NCI-H1092 treated with DMSO at 0.1 percent for 48 hours (cell line): Measurements from ENCODE around the gene CCR6.
"Not testable (repeated sequence)": the region's sequence is repeated elsewhere in the genome, so short reads cannot be mapped to it uniquely, and the experiment has no call there.

Experiments used
- DNase-seq: peaks from one replicate; lab custom pipeline; 2025; lab: John Stamatoyannopoulos, UW

Gene CCR6

GRCh38 chr6:167122827-167123657 is at the start of gene CCR6:
CCR6 (plus strand) TSS chr6:167123096; CDS start chr6:167136135, 13,039 bp downstream.
- no peak for DNase-seq

DNA sequence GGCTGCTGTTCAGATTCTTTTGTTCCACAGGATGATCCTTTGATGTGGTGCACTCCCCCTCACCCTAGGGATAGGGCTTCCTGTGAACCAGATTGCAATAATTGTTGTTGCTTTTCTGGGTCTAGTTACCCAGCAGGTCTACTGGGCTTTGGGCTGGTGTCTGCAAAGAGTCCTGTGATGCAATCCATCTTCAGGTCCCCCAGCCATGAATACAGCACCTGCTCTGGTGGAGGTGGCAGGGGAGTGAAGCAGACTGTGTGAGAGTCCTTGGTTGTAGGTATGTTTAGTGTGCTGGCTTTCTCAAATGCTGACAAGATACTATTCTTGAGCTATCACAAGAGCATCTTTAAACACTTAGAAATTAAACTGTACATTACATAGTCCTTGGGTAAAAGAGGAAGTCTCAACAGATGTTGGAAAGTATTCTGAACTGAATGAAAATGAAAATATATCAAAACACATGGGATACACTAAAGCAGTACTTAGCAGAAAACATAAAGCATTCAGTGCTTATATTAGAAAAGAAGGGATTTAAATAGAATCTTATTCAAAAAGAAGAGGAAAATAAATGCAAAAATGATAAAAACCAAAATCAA is 49.1 kb upstream of the CCR6 start:
- DNase-seq: no peak

DNA sequence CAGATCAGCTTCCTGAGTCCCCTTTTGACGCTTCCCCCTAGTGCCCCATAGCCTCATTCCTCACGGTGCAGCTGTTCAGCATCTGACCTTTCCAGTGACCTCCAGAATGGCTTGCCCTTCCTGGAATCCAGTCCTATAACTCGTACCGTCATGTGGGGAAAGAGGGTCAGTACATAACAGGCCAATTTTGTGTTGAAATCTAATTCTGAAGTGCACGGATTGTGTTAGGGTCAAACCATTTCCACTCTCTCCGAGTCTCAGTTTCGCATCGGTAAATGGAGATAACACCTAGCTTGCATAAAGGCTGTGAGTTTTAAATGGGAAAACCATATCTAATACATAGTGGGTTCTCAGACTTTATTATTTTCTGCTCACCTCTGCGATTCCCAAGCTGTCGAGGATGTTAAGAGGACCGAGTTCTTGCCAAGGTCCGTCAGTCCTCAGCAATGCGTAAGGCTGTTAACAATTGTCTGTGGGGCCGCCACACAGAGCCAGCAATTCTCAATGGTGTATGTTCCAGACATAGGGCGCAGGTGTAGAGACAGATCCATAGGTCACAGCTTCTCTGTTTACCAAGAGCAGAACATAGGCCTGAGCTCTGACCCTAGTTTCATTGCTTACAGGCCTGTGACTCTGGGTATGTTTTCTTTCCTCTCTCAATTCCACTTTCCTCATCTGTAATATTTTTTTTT is 45.5 kb upstream of the CCR6 start:
- DNase-seq: no peak

- no peak for DNase-seq
Measured at GRCh38 chr6:167078745-167079144, 44.2 kb upstream of the CCR6 start.

GRCh38 chr6:167079853-167080297 is 43.0 kb upstream of the CCR6 start:
- no peak for DNase-seq

GRCh38 chr6:167087857-167088354 is 35.0 kb upstream of the CCR6 start:
- DNase-seq: no peak

GRCh38 chr6:167088741-167089140 is 34.2 kb upstream of the CCR6 start:
- not testable (repeated sequence) for DNase-seq

DNA sequence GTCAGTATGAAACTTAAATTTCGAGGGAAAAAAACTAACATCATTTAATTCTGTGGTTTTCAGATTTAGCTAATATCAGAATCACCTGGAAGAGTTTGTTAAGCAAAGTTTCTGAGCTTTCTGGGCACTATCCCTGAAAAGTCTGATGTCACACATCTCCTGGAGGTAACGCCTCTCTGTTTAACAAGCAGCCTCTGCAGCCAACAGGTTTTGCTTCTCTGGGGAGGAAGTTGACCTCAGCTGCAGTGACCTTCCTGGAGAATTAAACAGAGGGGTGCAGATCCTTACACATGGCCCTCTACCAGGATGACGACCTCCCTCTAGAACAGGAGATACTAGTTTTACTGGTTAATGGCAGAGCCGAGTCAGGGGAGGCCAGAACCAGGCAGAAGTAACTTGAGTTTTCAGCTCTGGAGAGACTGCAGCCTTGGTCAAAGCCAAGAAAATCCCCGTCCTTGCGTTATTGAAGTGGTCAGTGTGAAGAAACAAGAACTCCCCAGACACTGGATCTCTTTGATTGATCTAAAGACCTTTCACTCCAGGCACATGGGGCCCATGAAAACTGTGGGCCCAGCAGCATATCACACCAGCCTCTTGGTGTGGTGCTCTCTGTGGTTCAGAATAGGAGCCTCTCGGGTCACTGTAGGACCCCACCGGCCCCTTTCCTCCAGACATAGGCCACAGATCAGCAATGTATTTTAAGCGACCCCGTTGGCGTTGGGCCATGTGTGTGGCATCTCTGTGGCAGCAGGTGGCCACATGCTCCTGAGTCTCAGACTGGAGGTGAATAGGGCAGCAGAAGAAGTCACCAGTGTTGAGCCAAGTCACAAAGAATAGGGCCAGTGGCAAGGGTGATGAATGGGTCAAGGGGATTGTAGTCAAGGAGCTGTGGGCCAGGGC is 33.4 kb upstream of the CCR6 start:
- DNase-seq: no peak

- DNase-seq: no peak
Measured at GRCh38 chr6:167090171-167090570, 32.7 kb upstream of the CCR6 start.

DNA sequence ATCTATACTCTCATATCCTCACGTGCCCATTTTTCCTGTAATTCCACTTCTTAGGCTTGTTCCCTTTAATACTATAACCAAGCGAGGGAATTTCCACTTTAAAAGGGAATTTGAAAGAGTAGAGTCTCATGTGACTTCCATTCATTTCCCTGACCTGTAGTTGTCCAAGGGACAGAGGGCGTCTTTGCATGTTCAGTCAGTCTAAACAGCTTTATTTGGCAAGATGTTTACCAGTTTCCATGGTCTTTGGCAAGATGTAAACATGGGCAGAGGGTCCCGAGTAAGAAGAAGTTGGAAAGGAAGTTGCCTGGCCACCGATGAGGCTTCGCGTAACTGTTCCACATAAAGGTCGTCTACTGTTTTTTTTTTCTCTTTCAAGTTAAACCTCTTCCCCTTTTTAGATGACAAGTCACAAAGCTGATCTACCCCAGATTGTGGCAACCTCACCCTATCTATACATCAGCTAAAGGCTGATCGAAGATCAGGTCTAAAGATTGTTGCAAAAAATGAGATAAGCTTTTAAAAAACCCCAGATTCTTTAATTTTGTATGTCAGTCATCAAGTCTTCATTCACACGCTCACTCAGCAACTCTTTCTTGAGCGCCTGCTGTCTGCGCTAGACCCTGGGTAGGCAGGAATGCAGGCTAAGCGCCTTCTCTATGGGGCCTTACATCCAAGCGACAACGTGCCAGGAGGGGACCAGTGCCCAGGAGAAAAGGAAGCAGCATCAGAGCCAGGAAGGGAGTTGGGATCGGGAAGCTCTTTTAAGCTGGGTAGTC is 31.7 kb upstream of the CCR6 start:
- DNase-seq: no peak

DNA sequence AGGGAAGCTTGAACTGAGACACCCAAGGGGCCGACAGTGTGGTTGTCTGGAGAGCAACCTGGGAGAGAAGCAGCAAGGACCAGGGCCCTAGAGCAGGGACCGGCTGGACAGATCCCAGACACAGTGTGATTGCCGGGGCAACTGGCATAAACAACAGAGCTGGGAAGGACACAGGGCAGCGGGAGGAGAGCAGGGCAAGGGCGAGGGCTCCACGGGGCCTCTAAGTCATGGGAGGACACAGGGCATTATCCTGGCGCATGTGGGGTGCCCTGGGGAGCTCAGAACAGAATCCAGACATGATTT is 31.1 kb upstream of the CCR6 start:
- no peak for DNase-seq

GRCh38 chr6:167092672-167093339 is 30.1 kb upstream of the CCR6 start:
- no peak for DNase-seq

GRCh38 chr6:167093406-167093921 is 29.4 kb upstream of the CCR6 start:
- DNase-seq: no peak

- DNase-seq: no peak
Measured at GRCh38 chr6:167093922-167094432, 28.9 kb upstream of the CCR6 start.

DNA sequence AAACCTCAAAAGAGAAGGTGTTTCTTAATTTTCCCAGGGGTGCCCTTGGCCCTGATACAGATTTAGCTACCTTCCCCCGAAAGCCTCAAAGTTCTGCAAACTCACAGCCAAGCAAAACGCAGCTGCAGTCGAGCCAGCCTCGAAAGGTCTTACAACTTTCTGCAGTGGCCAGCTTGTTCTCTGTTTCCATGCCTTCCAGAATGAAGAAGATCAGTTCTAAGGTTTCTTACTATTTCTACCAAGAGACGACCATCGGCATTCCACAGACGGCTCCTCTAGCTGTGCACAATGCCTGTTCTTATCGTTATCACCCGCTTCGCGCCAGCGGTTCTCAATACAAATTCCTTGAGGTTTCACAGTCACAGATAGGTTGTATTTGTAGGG is 28.5 kb upstream of the CCR6 start:
- no peak for DNase-seq

DNA sequence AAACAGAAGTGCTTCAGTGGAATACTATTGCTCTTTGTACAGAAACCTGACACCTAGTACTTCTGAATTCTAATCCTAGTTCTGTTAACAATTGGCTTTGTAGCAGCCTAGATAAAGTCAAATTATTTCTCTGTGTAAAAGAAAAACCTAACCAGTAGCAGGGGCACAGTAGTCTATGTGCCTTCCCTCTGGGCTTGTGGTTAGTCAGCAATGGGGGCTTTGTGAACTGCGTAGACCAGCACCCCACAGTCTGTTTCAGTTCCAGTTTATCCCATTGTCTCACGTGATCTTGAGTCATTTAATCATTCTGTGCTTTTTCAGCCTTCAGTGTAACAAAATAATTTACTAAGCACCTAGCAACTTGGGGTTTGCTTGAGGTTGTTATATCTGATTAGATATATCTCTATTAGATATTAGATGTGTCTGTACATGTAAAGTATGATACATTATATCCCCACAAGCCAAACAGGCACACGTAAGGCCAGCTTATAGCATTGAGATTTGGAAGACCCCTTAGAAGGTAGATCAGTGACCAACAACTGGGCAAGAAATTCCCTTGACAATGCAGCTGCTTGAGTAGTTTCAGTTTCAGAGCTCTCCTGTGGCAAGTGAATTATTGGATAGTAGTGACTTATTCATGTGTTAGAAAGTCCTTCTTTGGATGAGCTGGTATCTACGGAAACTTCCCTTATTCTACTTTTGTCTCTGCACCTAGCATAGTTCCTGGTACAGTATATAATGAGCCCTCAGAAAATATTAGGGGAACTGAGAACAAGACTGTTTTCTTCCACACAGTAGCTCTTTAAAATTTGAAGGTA is 27.9 kb upstream of the CCR6 start:
- DNase-seq: no peak

- no peak for DNase-seq
Measured at GRCh38 chr6:167095888-167096287, 27.0 kb upstream of the CCR6 start.

DNA sequence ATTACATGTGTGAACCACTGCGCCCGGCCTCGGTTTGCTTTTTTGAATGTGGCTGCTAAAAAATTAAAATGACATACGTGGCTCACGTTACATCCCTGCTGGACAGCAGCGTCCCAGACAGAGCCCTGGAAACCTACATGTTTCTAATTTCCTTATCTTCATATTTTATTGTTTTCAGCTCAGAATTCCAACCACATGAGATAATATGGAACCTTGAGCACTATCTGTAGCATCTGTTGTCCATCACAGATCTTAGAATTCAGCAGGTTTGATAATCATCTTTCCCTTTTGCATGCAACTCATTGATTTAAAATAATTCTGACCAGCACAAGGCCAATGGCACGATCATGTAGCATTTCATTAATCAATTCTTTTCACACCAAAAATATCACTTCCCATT is 25.9 kb upstream of the CCR6 start:
- no peak for DNase-seq

DNA sequence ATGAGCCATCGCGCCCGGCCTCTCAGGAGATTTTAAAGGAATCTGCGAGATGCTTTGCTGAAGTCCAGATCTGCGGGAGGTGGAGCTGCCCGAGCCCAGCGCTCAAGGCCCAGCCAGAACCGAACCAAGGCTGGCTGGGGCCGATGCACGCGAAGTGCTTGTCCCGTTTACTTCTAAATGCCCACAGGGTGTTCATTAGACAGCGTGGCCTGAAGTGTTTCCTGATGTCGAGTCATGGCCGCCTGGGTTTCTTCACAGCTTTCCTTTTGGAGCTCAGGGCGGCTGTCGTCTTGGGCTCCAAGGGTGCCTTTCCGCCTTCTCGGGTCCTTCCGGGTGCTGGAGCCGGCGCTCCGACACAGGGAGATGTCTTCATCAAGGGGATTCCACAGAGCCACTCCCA is 25.1 kb upstream of the CCR6 start:
- no peak for DNase-seq
